HCT116 (cell line): ENCODE measurements around the gene RPS6KA2.

Experiments used
- EZH2 ChIP-seq: fragments of 200-600 bp; sonication (generic); IDR thresholded peaks from 2 replicates; pipeline ENCODE4 v1.6.1; 2017; ENCODE audit warnings: antibody characterized with exemption, mixed run types
- POLR2A ChIP-seq: IDR thresholded peaks from 2 replicates; pipeline ENCODE4 v1.7.0; 2011; ENCODE audit warnings: borderline replicate concordance; ENCODE audit not compliant: insufficient read depth, insufficient read length; ENCODE audit errors: extremely low read depth
- TF ChIP-seq, protein P1 (sequence below), 3 experiments: fragments of 200-600 bp in 1 of 3; sonication (generic) in 1 of 3; IDR thresholded peaks in 2 of 3; conservative IDR thresholded peaks in 1 of 3; 2 replicates each; pipeline ENCODE4 v1.5.1; 2012 to 2017; ENCODE audit warnings: low read depth in 2 of 3, low read length in 2 of 3, antibody characterized with exemption in 1 of 3, borderline replicate concordance in 1 of 3, control low read depth in 1 of 3, mild to moderate bottlenecking in 1 of 3, mixed read lengths in 1 of 3, mixed run types in 1 of 3, moderate library complexity in 1 of 3; ENCODE audit not compliant: insufficient read depth in 1 of 3

DNA sequence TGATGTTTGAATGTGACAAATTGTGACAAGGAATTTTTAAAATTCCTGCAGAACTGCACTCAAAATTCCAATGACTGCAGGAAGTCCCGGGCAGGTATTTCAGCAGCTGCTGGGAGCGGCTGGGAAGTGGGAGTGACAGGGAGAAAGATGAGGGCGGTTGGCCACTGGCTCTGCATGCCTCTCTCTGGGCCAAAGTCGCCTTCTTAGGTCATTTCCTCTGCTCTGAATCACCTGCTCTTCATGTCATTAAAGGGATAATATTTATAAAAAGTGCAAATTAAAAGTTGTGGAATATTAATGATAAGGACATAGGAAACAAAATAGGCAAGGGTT is 84.5 kb downstream of the RPS6KA2 start:
- TF ChIP-seq, protein P1, sequence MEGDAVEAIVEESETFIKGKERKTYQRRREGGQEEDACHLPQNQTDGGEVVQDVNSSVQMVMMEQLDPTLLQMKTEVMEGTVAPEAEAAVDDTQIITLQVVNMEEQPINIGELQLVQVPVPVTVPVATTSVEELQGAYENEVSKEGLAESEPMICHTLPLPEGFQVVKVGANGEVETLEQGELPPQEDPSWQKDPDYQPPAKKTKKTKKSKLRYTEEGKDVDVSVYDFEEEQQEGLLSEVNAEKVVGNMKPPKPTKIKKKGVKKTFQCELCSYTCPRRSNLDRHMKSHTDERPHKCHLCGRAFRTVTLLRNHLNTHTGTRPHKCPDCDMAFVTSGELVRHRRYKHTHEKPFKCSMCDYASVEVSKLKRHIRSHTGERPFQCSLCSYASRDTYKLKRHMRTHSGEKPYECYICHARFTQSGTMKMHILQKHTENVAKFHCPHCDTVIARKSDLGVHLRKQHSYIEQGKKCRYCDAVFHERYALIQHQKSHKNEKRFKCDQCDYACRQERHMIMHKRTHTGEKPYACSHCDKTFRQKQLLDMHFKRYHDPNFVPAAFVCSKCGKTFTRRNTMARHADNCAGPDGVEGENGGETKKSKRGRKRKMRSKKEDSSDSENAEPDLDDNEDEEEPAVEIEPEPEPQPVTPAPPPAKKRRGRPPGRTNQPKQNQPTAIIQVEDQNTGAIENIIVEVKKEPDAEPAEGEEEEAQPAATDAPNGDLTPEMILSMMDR (IDR thresholded peaks at IDR 0.05 in 2 of 3, conservative IDR thresholded peaks at IDR 0.05 in 1 of 3; ENCODE audit: borderline replicate concordance in 1 of 3, insufficient read depth in 1 of 3, low read depth in 2 of 3, low read length in 2 of 3), result no peak
- TF ChIP-seq POLR2A, result no peak
- TF ChIP-seq EZH2, result no peak
